SK-N-SH treated with all-trans-retinoic acid at 6 μM for 48 hours (cell line): Measurements from ENCODE around the gene C15orf39.

ENCODE experiments used
- ATAC-seq: fragments of 200-7000 bp; cut with Tn5 transposase; 3 replicates; pipeline ENCODE4 v1.9.1; 2020; ENCODE audit warnings: mild to moderate bottlenecking, moderate library complexity
- ARNTL ChIP-seq: fragments of 450-650 bp; formaldehyde crosslinking; IDR thresholded peaks from 2 replicates; pipeline ENCODE4 v1.5.0; 2020; ENCODE audit warnings: low read depth, mild to moderate bottlenecking, moderate library complexity, borderline replicate concordance
- BACH2 ChIP-seq: fragments of 250-450 bp; sonication (Bioruptor Pico); IDR thresholded peaks from 2 replicates; pipeline ENCODE4 v1.9.0; 2021; ENCODE audit warnings: mild to moderate bottlenecking, borderline replicate concordance
- CREB5 ChIP-seq: fragments of 250-450 bp; sonication (Bioruptor Pico); IDR thresholded peaks from 2 replicates; pipeline ENCODE4 v1.5.1; 2020; ENCODE audit warnings: low read depth, mild to moderate bottlenecking, moderate library complexity
- CSDC2 ChIP-seq: fragments of 250-450 bp; sonication (Bioruptor Pico); IDR thresholded peaks from 2 replicates; pipeline ENCODE4 v1.5.0; 2020; ENCODE audit warnings: mild to moderate bottlenecking, moderate library complexity
- CSRNP3 ChIP-seq: fragments of 250-450 bp; sonication (Bioruptor Pico); IDR thresholded peaks from 2 replicates; pipeline ENCODE4 v1.5.1; 2021; ENCODE audit warnings: mild to moderate bottlenecking, moderate library complexity
- ESRRG ChIP-seq: fragments of 250-450 bp; sonication (Bioruptor Pico); IDR thresholded peaks from 2 replicates; pipeline ENCODE4 v1.6.1; 2021; ENCODE audit warnings: mild to moderate bottlenecking
- ISL1 ChIP-seq: fragments of 250-450 bp; sonication (Bioruptor Pico); IDR thresholded peaks from 2 replicates; pipeline ENCODE4 v2.1.2; 2022; ENCODE audit warnings: mild to moderate bottlenecking, moderate library complexity
- OSR1 ChIP-seq: fragments of 250-450 bp; sonication (Bioruptor Pico); IDR thresholded peaks from 2 replicates; pipeline ENCODE4 v1.8.0; 2022; ENCODE audit warnings: moderate library complexity, mild to moderate bottlenecking, inconsistent platforms
- POU6F1 ChIP-seq: fragments of 250-450 bp; sonication (Bioruptor Pico); IDR thresholded peaks from 2 replicates; pipeline ENCODE4 v1.8.0; 2021; ENCODE audit warnings: low read depth, mild to moderate bottlenecking, moderate library complexity, borderline replicate concordance
- PPARA ChIP-seq: fragments of 250-450 bp; sonication (Bioruptor Pico); IDR thresholded peaks from 2 replicates; pipeline ENCODE4 v1.5.0; 2020; ENCODE audit warnings: mild to moderate bottlenecking, borderline replicate concordance
- RARB ChIP-seq: fragments of 250-450 bp; sonication (Bioruptor Pico); IDR thresholded peaks from 2 replicates; pipeline ENCODE4 v1.8.0; 2021; ENCODE audit warnings: mild to moderate bottlenecking, moderate library complexity
- SNAI2 ChIP-seq: fragments of 250-450 bp; sonication (Bioruptor Pico); IDR thresholded peaks from 2 replicates; pipeline ENCODE4 v1.5.0; 2020; ENCODE audit warnings: mild to moderate bottlenecking, moderate library complexity
- TCF4 ChIP-seq: fragments of 250-450 bp; sonication (Bioruptor Pico); IDR thresholded peaks from 2 replicates; pipeline ENCODE4 v1.8.0; 2021; ENCODE audit warnings: mild to moderate bottlenecking, moderate library complexity, borderline replicate concordance
- ZC3H10 ChIP-seq: fragments of 250-450 bp; sonication (Bioruptor Pico); IDR thresholded peaks from 2 replicates; pipeline ENCODE4 v1.5.1; 2021; ENCODE audit warnings: mild to moderate bottlenecking, moderate library complexity
- ZFP30 ChIP-seq: fragments of 450-650 bp; formaldehyde crosslinking; IDR thresholded peaks from 2 replicates; pipeline ENCODE4 v1.5.0; 2022; ENCODE audit warnings: mild to moderate bottlenecking, moderate library complexity
- ZNF70 ChIP-seq: fragments of 450-650 bp; formaldehyde crosslinking; IDR thresholded peaks from 2 replicates; pipeline ENCODE4 v1.5.0; 2020; ENCODE audit warnings: mild to moderate bottlenecking, moderate library complexity
- ZNF8 ChIP-seq: fragments of 450-650 bp; formaldehyde crosslinking; IDR thresholded peaks from 2 replicates; pipeline ENCODE4 v1.5.0; 2020; ENCODE audit warnings: mild to moderate bottlenecking, moderate library complexity
- TF ChIP-seq, protein P1 (sequence below): fragments of 250-450 bp; sonication (Bioruptor Pico); IDR thresholded peaks from 2 replicates; pipeline ENCODE4 v1.5.0; 2020; ENCODE audit warnings: mild to moderate bottlenecking, moderate library complexity
- TF ChIP-seq, protein P2 (sequence below): fragments of 250-450 bp; sonication (Bioruptor Pico); IDR thresholded peaks from 2 replicates; pipeline ENCODE4 v1.8.0; 2020; ENCODE audit warnings: mild to moderate bottlenecking, moderate library complexity, borderline replicate concordance

The C15orf39 gene

GRCh38 chr15:75212200-75212858 is 10.6 kb downstream of the C15orf39 start:
- no peak for ATAC-seq
- TF ChIP-seq ZNF8 (no peak), PPARA (CRISPR knock-in tag) (no peak), CSRNP3 (CRISPR knock-in tag) (no peak)
- TF ChIP-seq, all 23 proteins: peak for 0

DNA sequence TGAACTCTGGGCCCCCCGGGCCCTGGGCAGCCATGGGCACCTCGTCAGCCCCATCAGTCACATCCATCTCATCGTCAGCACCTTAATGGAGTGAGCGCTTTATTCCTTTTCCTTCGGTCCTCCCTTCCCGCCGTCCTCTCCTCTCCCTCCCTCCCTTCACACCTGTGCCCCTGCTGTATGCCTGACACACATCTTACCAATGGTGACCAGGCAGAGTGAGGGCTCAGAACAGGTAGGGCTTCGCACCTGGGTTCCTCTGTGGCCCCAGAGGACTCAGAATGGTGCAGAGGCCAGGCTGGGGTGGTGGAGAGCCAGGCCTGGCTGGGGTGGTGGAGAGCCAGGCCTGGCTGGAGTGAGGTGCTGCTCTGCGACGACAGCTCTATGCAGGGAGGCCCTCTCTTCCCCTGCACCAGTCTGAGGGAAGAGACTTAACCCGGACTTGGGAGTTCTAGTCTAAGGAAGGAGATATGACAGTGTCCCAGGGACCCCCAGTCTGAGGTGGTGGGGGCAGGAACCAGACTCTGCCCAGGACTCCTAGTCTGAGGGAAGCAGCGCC is 11.6 kb downstream of the C15orf39 start:
- no peak for ATAC-seq

DNA sequence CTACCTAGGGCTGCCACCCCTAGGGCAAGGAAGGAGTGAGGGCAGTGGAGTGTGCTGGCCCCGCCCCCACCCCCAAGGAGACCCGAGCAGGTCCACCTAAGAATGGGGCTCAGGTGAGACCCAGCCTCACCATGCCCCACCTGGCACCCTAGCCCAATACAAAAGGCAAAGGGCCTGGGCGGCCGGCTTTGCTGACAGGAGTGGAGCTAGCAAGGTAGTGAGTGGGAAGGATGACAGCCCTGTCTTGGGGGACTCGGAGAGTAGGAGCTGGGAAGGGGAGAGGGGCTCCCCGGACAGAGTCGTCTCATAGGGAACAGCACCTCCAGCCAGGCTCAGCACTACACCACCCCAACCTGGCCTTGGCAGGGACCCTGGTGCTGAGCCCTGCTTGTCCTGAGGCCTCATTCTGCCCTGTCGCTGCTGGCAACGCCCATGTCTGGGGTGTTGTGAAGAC is 12.1 kb downstream of the C15orf39 start:
- TF ChIP-seq, protein P1, sequence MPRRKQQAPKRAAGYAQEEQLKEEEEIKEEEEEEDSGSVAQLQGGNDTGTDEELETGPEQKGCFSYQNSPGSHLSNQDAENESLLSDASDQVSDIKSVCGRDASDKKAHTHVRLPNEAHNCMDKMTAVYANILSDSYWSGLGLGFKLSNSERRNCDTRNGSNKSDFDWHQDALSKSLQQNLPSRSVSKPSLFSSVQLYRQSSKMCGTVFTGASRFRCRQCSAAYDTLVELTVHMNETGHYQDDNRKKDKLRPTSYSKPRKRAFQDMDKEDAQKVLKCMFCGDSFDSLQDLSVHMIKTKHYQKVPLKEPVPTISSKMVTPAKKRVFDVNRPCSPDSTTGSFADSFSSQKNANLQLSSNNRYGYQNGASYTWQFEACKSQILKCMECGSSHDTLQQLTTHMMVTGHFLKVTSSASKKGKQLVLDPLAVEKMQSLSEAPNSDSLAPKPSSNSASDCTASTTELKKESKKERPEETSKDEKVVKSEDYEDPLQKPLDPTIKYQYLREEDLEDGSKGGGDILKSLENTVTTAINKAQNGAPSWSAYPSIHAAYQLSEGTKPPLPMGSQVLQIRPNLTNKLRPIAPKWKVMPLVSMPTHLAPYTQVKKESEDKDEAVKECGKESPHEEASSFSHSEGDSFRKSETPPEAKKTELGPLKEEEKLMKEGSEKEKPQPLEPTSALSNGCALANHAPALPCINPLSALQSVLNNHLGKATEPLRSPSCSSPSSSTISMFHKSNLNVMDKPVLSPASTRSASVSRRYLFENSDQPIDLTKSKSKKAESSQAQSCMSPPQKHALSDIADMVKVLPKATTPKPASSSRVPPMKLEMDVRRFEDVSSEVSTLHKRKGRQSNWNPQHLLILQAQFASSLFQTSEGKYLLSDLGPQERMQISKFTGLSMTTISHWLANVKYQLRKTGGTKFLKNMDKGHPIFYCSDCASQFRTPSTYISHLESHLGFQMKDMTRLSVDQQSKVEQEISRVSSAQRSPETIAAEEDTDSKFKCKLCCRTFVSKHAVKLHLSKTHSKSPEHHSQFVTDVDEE = no peak
- TF ChIP-seq ZC3H10 (no peak), TCF4 (CRISPR knock-in tag) (no peak), ZNF8 (no peak), OSR1 (CRISPR knock-in tag) (no peak)
- TF ChIP-seq, protein P2, sequence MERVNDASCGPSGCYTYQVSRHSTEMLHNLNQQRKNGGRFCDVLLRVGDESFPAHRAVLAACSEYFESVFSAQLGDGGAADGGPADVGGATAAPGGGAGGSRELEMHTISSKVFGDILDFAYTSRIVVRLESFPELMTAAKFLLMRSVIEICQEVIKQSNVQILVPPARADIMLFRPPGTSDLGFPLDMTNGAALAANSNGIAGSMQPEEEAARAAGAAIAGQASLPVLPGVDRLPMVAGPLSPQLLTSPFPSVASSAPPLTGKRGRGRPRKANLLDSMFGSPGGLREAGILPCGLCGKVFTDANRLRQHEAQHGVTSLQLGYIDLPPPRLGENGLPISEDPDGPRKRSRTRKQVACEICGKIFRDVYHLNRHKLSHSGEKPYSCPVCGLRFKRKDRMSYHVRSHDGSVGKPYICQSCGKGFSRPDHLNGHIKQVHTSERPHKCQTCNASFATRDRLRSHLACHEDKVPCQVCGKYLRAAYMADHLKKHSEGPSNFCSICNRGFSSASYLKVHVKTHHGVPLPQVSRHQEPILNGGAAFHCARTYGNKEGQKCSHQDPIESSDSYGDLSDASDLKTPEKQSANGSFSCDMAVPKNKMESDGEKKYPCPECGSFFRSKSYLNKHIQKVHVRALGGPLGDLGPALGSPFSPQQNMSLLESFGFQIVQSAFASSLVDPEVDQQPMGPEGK = no peak
- no peak for ATAC-seq

More for the DNA sequence above, 11.6 kb downstream of the C15orf39 start:
- TF ChIP-seq, protein P1 = no peak
- no peak for TF ChIP-seq CSDC2 (CRISPR knock-in tag)
- no peak for TF ChIP-seq SNAI2 (CRISPR knock-in tag)
- TF ChIP-seq ZNF8 = no peak
- no peak for TF ChIP-seq ZNF70 (CRISPR knock-in tag)
- TF ChIP-seq POU6F1 (CRISPR knock-in tag) = no peak
- no peak for TF ChIP-seq BACH2 (CRISPR knock-in tag)
- TF ChIP-seq ESRRG (CRISPR knock-in tag) = no peak
- TF ChIP-seq ZFP30 (CRISPR knock-in tag) = no peak
- TF ChIP-seq, protein P2 = no peak
- no peak for TF ChIP-seq ARNTL (CRISPR knock-in tag)
- no peak for TF ChIP-seq PPARA (CRISPR knock-in tag)
- no peak for TF ChIP-seq OSR1 (CRISPR knock-in tag)
- TF ChIP-seq CREB5 = no peak
- no peak for TF ChIP-seq RARB (CRISPR knock-in tag)
- TF ChIP-seq TCF4 (CRISPR knock-in tag) = no peak
- TF ChIP-seq ISL1 (CRISPR knock-in tag) = no peak
